OCI-LY7 (cell line): ENCODE data around the gene TRDN.

Experiments
- CTCF ChIP-seq: fragments of 200-600 bp; sonication (generic); conservative IDR thresholded peaks from 2 replicates; pipeline ENCODE4 v1.5.1; 2014; ENCODE audit warnings: mild to moderate bottlenecking, antibody characterized with exemption, low read length, moderate library complexity, mixed read lengths
- EZH2phosphoT487 ChIP-seq: fragments of 200-600 bp; sonication (generic); IDR thresholded peaks from 2 replicates; pipeline ENCODE4 v1.6.1; 2018; ENCODE audit warnings: low read depth, borderline replicate concordance, mild to moderate bottlenecking, mixed run types, antibody characterized with exemption, low read length, moderate library complexity, mixed read lengths

GRCh38 chr6:123632641-123633040, 4.1 kb downstream of the TRDN start:
- no peak for TF ChIP-seq CTCF
- TF ChIP-seq EZH2phosphoT487: no peak
